ENCODE data around the gene CNIH4.

- TF ChIP-seq CTCF (conservative IDR thresholded peaks at IDR 0.05; ENCODE audit: low read depth in 2 of 2): no peak
- TF ChIP-seq EZH2 (IDR thresholded peaks at IDR 0.05; ENCODE audit: low read depth, unreplicated experiment): no peak
- no peak for TF ChIP-seq POLR2AphosphoS5 (IDR thresholded peaks at IDR 0.05; ENCODE audit: low read depth)
Measured at GRCh38 chr1:224312025-224312424, 44.7 kb upstream of the CNIH4 start.
